ENCODE data around the gene ETS1. TPM values are rescaled to one million over a fixed set of nuclear protein-coding genes. Genes with fewer than 3 reads are reported as not detected.

ETS1 gene
- total RNA-seq, 1 experiment from 2014 or later, result 82.0 TPM

GRCh38 chr11:128628686-128629085 lies 41.3 kb upstream of the ETS1 start:
- CTCF ChIA-PET, result interaction anchor here (0.6 to 7.3 kb wide), 17 partner anchors 12 to 589 kb away, joined by 3 to 160 read pairs (median 5); no protein-coding TSS in a partner anchor
- no peak for DNase-seq (ENCODE audit: unreplicated experiment)
- Mint-ChIP-seq H3K27me3 (ENCODE audit: insufficient read depth, unreplicated experiment) (no peaks in the 10 kb centered on the region), H3K4me3 (ENCODE audit: unreplicated experiment) (no peak overlapping the region), H3K27ac (ENCODE audit: low read depth, unreplicated experiment) (no peak overlapping the region), H3K4me1 (ENCODE audit: insufficient read depth, unreplicated experiment) (no peaks in the 10 kb centered on the region), H3K36me3 (ENCODE audit: insufficient read depth, unreplicated experiment) (no peaks in the 10 kb centered on the region), H3K9me3 (ENCODE audit: unreplicated experiment) (no peaks in the 10 kb centered on the region)
- intact Hi-C loops (cut with micrococcal nuclease), result no loop called here
- POLR2A ChIA-PET, result interaction anchor here (0.7 kb wide), 1 partner anchor 16 kb away, joined by 3 read pairs; no protein-coding TSS in a partner anchor
- BruUV-seq (replicated peaks), result no TSS peak
- no peak for TF ChIP-seq CTCF (IDR thresholded peaks at IDR 0.05; ENCODE audit: unreplicated experiment)

GRCh38 chr11:128628325-128628673 lies 40.9 kb upstream of the ETS1 start:
- Mint-ChIP-seq H3K4me1 (ENCODE audit: insufficient read depth, unreplicated experiment) (no peaks in the 10 kb centered on the region), H3K36me3 (ENCODE audit: insufficient read depth, unreplicated experiment) (no peaks in the 10 kb centered on the region), H3K27me3 (ENCODE audit: insufficient read depth, unreplicated experiment) (no peaks in the 10 kb centered on the region), H3K9me3 (ENCODE audit: unreplicated experiment) (no peaks in the 10 kb centered on the region), H3K27ac (ENCODE audit: low read depth, unreplicated experiment) (no peak overlapping the region), H3K4me3 (ENCODE audit: unreplicated experiment) (no peak overlapping the region)
- intact Hi-C loops (cut with micrococcal nuclease), result no loop called here
- POLR2A ChIA-PET, result interaction anchor here (0.7 kb wide), 1 partner anchor 15 kb away, joined by 3 read pairs; no protein-coding TSS in a partner anchor
- CTCF ChIA-PET, result interaction anchor here (0.6 to 7.3 kb wide), 15 partner anchors 19 to 589 kb away, joined by 3 to 160 read pairs (median 4); no protein-coding TSS in a partner anchor
- TF ChIP-seq CTCF (IDR thresholded peaks at IDR 0.05; ENCODE audit: unreplicated experiment), result no peak
- BruUV-seq (replicated peaks), result no TSS peak
- DNase-seq (ENCODE audit: unreplicated experiment), result no peak

- no peak for DNase-seq (ENCODE audit: unreplicated experiment)
- ChIA-PET CTCF (interaction anchor here (0.6 to 7.3 kb wide), 15 partner anchors 19 to 1370 kb away, joined by 3 to 160 read pairs (median 4); no protein-coding TSS in a partner anchor), POLR2A (interaction anchor here (0.7 kb wide), 1 partner anchor 15 kb away, joined by 3 read pairs; no protein-coding TSS in a partner anchor)
- H3K36me3 Mint-ChIP-seq (ENCODE audit: insufficient read depth, unreplicated experiment), result no peaks in the 10 kb centered on the region
- H3K4me1 Mint-ChIP-seq (ENCODE audit: insufficient read depth, unreplicated experiment), result no peaks in the 10 kb centered on the region
- no TSS peak for BruUV-seq (replicated peaks)
- H3K27ac Mint-ChIP-seq (ENCODE audit: low read depth, unreplicated experiment), result no peak overlapping the region
- no peak overlapping the region for H3K4me3 Mint-ChIP-seq (ENCODE audit: unreplicated experiment)
- intact Hi-C loops (cut with micrococcal nuclease), result no loop called here
- H3K9me3 Mint-ChIP-seq (ENCODE audit: unreplicated experiment), result no peaks in the 10 kb centered on the region
- no peak for TF ChIP-seq CTCF (IDR thresholded peaks at IDR 0.05; ENCODE audit: unreplicated experiment)
- H3K27me3 Mint-ChIP-seq (ENCODE audit: insufficient read depth, unreplicated experiment), result no peaks in the 10 kb centered on the region
Observed at GRCh38 chr11:128627666-128628324, 40.4 kb upstream of the ETS1 start.

- no peak for TF ChIP-seq CTCF (IDR thresholded peaks at IDR 0.05; ENCODE audit: unreplicated experiment)
- Mint-ChIP-seq H3K4me1 (ENCODE audit: insufficient read depth, unreplicated experiment) (no peaks in the 10 kb centered on the region), H3K4me3 (ENCODE audit: unreplicated experiment) (no peak overlapping the region), H3K27me3 (ENCODE audit: insufficient read depth, unreplicated experiment) (no peaks in the 10 kb centered on the region), H3K9me3 (ENCODE audit: unreplicated experiment) (no peaks in the 10 kb centered on the region), H3K36me3 (ENCODE audit: insufficient read depth, unreplicated experiment) (no peaks in the 10 kb centered on the region), H3K27ac (ENCODE audit: low read depth, unreplicated experiment) (no peak overlapping the region)
- DNase-seq (ENCODE audit: unreplicated experiment), result no peak
- POLR2A ChIA-PET, result interaction anchor here (0.6 kb wide), 1 partner anchor 357 kb away, joined by 3 read pairs; no protein-coding TSS in a partner anchor
- intact Hi-C loops (cut with micrococcal nuclease), result no loop called here
- no TSS peak for BruUV-seq (replicated peaks)
- CTCF ChIA-PET, result interaction anchor here (0.6 to 7.3 kb wide), 7 partner anchors 143 to 1370 kb away, joined by 3 to 160 read pairs (median 16); no protein-coding TSS in a partner anchor
Observed at GRCh38 chr11:128626913-128627665, 39.7 kb upstream of the ETS1 start.
